Ovary (tissue), 9 donors: ENCODE measurements around the gene ATP6V1B1. TPM values are rescaled to one million over a fixed set of nuclear protein-coding genes. Genes with fewer than 3 reads are reported as not detected.
A peak's percentile ranks its signal among the peaks of the same experiment; 100 is the strongest.

Experiments used
- DNase-seq, 5 donors: peaks; one replicate each; pipeline ENCODE4 v3.0.0-alpha.2; 2019 to 2020
- H3K27ac ChIP-seq, 2 donors: fragments of 200-600 bp; one replicate each; pipeline versions ENCODE4 v1.5.1 to v1.8.0; 2019 to 2022
- H3K27me3 ChIP-seq: fragments of 200-600 bp; one replicate; pipeline ENCODE4 v1.8.0; 2022
- H3K36me3 ChIP-seq: fragments of 200-600 bp; sonication (generic); one replicate; pipeline ENCODE4 v1.5.1; 2019
- H3K4me1 ChIP-seq: one replicate; pipeline ENCODE4 v1.8.1; 2013; ENCODE audit warnings: mild to moderate bottlenecking, moderate library complexity; ENCODE audit not compliant: insufficient read depth
- H3K4me3 ChIP-seq: fragments of 200-600 bp; sonication (generic); one replicate; pipeline ENCODE4 v1.5.1; 2017
- H3K9me3 ChIP-seq, 2 donors: fragments of 200-600 bp in 1 of 2; sonication (generic) in 1 of 2; one replicate each; pipeline versions ENCODE4 v1.5.1 to v1.8.1; 2013 to 2019; ENCODE audit warnings: mild to moderate bottlenecking in 1 of 2, moderate library complexity in 1 of 2
- EP300 ChIP-seq: sonication (generic); formaldehyde crosslinking; IDR thresholded peaks from one replicate; pipeline ENCODE4 v1.6.1; 2017; ENCODE audit warnings: antibody characterized with exemption
- POLR2A ChIP-seq: fragments of 450-650 bp; IDR thresholded peaks from one replicate; pipeline ENCODE4 v1.6.1; 2017; ENCODE audit warnings: antibody characterized with exemption, mild to moderate bottlenecking, moderate library complexity
- WGBS, 3 donors: extraction: QIAGEN DNeasy Blood & Tissue Kit in 1 of 3; methylation state at CpG; one replicate each; pipeline versions ENCODE4 v1.1.5 to v1.1.7; 2013 to 2017; 5-methylcytosine and 5-hydroxymethylcytosine counted together
- intact Hi-C, 4 donors: fragments of 100-400 bp; cut with DNase I; formaldehyde crosslinking; loops; one replicate each; pipeline versions ENCODE4 v1.11.0 to v1.15.1; 2022 to 2023
- polyA plus RNA-seq, 2 donors: library from polyadenylated mRNA; stranded (reverse); fragments of 200-250 nt in 1 of 2; fragments of 350-450 nt in 1 of 2; fragmentation: Illumina TruSeq in 1 of 2; extraction: RNeasy Lipid Tissue Mini Kit (QIAGEN cat#74804) in 1 of 2; gene quantifications; one replicate each; pipeline ENCODE4 v1.2.3, GENCODE V29; 2013 to 2014
- total RNA-seq, 7 donors: library from RNA; depleted of rRNA in 2 of 7; stranded (reverse); fragments of >200 nt in 2 of 7; fragmentation: NEBNext Ultra II Directional in 3 of 7; extraction: Animal tissue kit (Norgen Biotek cat#: 25700) in 3 of 7; gene quantifications; one replicate each; pipeline versions ENCODE4 v1.1.0 to v1.2.4, GENCODE V29; 2016 to 2023
- TF ChIP-seq, protein P1 (sequence below), 3 donors: fragments of 450-650 bp in 2 of 3; fragments of 200-600 bp in 1 of 3; IDR thresholded peaks; one replicate each; pipeline versions ENCODE4 v1.5.1 to v1.8.0; 2016 to 2022; ENCODE audit warnings: antibody characterized with exemption in 3 of 3, mild to moderate bottlenecking in 1 of 3
- donor health status: DM: no; HTN: no; CAD: no; lungs with moderate emphysema.
- donor health status: DM: no; HTN: no; CAD: no.
- donor health status: Bipolar disorder and iron deficiency.
- donor health status: DM: yes; HTN: yes; CAD: no.
- donor health status: DM: no; HTN: no; CAD: no.
- donor health status: DM: yes; HTN: yes; CAD: no.

ATP6V1B1 gene
- total and polyA plus RNA-seq, 9 donors, result 0.62 to 11.9 (median 1.6) TPM; not detected in 1

DNA sequence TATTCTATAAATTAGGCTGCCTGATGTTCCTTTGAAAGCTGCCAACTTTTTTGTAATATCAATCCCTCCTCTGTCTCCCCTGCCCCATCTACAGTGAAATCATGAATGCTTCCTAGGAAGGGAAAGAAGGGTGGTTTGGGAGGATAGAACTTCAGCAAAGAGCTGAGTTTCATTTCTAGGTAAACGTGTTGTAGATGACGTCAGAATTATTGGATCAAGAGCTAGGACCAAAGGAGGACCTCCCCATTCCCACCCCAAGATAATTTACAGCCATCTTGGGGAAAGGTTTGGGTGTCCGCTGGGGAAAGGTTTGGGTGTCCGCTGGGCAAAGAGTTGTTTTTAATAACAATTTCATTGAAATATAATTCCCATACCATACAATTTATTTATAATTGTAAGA lies 31.5 kb downstream of the ATP6V1B1 start:
- H3K4me3 ChIP-seq, result no peak overlapping the region
- no peaks in the 10 kb centered on the region for H3K27me3 ChIP-seq
- 57 to 65% (median 63%) methylated on average over 4 of the region's 4 CpGs for WGBS, 3 donors
- no peak for DNase-seq
- intact Hi-C loops, result no loop called here
- no peaks in the 10 kb centered on the region for H3K4me1 ChIP-seq
- no peaks in the 10 kb centered on the region for H3K36me3 ChIP-seq
- no peak overlapping the region for H3K27ac ChIP-seq
- no peaks in the 10 kb centered on the region for H3K9me3 ChIP-seq
- no peak for TF ChIP-seq POLR2A
- TF ChIP-seq EP300, result no peak
- TF ChIP-seq, protein P1, sequence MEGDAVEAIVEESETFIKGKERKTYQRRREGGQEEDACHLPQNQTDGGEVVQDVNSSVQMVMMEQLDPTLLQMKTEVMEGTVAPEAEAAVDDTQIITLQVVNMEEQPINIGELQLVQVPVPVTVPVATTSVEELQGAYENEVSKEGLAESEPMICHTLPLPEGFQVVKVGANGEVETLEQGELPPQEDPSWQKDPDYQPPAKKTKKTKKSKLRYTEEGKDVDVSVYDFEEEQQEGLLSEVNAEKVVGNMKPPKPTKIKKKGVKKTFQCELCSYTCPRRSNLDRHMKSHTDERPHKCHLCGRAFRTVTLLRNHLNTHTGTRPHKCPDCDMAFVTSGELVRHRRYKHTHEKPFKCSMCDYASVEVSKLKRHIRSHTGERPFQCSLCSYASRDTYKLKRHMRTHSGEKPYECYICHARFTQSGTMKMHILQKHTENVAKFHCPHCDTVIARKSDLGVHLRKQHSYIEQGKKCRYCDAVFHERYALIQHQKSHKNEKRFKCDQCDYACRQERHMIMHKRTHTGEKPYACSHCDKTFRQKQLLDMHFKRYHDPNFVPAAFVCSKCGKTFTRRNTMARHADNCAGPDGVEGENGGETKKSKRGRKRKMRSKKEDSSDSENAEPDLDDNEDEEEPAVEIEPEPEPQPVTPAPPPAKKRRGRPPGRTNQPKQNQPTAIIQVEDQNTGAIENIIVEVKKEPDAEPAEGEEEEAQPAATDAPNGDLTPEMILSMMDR (IDR thresholded peaks at IDR 0.05), result no peak

GRCh38 chr2:70974592-70974991 lies 38.9 kb downstream of the ATP6V1B1 start:
- TF ChIP-seq, protein P1 (IDR thresholded peaks at IDR 0.05), result no peak
- TF ChIP-seq EP300 (no peak), POLR2A (no peak)
- no peak overlapping the region for H3K4me3 ChIP-seq
- no peak overlapping the region for H3K27ac ChIP-seq
- H3K27me3 ChIP-seq, result no peaks in the 10 kb centered on the region
- H3K4me1 ChIP-seq, result peaks cover 1% of the 10 kb centered on the region
- no peaks in the 10 kb centered on the region for H3K36me3 ChIP-seq
- intact Hi-C loops, result no loop called here
- H3K9me3 ChIP-seq, result no peaks in the 10 kb centered on the region
- WGBS, 3 donors, result 93 to 98% (median 98%) methylated on average over 3 of the region's 3 CpGs
- DNase-seq, result no peak

DNA sequence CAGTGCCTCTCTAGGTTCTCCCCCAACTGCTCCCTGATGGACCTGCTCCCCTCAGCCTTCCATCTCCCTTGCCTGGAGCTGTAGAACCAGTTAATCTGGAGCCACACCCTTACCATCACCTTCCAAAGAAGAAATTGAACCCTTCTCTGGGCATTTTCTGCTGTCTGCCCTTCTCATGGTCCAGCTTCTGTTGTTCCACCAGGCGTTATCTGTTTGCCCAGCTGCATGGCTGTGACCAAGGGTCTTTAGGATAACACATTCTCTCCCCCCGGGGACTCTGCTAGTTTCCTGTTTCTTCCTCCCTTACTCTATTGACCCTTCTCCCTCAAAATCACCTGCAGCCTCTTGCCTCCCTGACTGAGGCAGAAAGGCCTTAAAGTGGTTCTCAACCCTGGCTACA lies 39.5 kb downstream of the ATP6V1B1 start:
- intact Hi-C loops, result no loop called here
- WGBS, 3 donors, result 83 to 91% (median 85%) methylated on average over 2 of the region's 2 CpGs
- peaks cover 1% of the 10 kb centered on the region for H3K4me1 ChIP-seq
- no peaks in the 10 kb centered on the region for H3K36me3 ChIP-seq
- H3K4me3 ChIP-seq, result no peak overlapping the region
- H3K9me3 ChIP-seq, result no peaks in the 10 kb centered on the region
- H3K27me3 ChIP-seq, result no peaks in the 10 kb centered on the region
- H3K27ac ChIP-seq, result no peak overlapping the region
- TF ChIP-seq, protein P1 (IDR thresholded peaks at IDR 0.05), result no peak
- TF ChIP-seq POLR2A, result no peak
- no peak for DNase-seq

GRCh38 chr2:70977605-70978205 lies 42.0 kb downstream of the ATP6V1B1 start:
- peak in 3 of 5 donors; percentile 49 to 84 (median 52) for DNase-seq
- Histone ChIP-seq H3K4me1 (peaks cover 1% of the 10 kb centered on the region), H3K36me3 (no peaks in the 10 kb centered on the region), H3K27me3 (no peaks in the 10 kb centered on the region), H3K9me3 (no peaks in the 10 kb centered on the region), H3K4me3 (peak overlapping the region; percentile 50), H3K27ac (peak overlapping the region in 1 of 2 donors; percentile 97)
- TF ChIP-seq POLR2A, result no peak
- TF ChIP-seq, protein P1 (IDR thresholded peaks at IDR 0.05), result no peak
- peak; percentile 62 for TF ChIP-seq EP300
- intact Hi-C loops, result no loop called here
- 6 to 20% (median 17%) methylated on average over 14 of the region's 14 CpGs for WGBS, 3 donors
